Body of pancreas (tissue), 4 donors: ENCODE measurements around the gene BCL7C.

Experiments
- POLR2A ChIP-seq, 3 donors: fragments of 450-650 bp; IDR thresholded peaks; one replicate each; pipeline ENCODE4 v1.6.1; 2016; ENCODE audit warnings: antibody characterized with exemption in 3 of 3, mild to moderate bottlenecking in 2 of 3
- TF ChIP-seq, protein P1 (sequence below), 7 experiments: fragments of 450-650 bp in 4 of 7; fragments of 200-600 bp in 3 of 7; sonication (generic) in 3 of 7; IDR thresholded peaks; one replicate each; pipeline ENCODE4 v1.5.1; 2016 to 2019; ENCODE audit warnings: antibody characterized with exemption in 7 of 7

DNA sequence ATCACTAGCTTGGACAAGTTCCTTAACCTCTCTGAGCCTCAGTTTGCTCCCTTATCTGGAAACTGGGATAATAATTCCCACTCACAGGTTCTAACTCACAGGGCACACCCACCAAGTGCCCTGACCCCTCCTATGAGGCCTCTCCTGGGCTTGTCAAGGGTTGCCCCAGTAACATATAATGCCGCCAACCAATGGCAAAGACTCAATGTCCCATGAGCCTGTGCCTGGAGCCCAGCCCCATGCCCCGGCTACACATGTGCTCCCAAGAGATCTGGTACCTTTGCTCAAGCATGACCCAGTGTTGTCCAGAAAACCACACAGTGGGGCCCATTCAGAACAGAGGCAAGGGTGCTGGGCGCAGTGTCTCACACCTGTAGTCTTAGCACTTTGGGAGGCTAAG, 21.0 kb upstream of the BCL7C start:
- no peak for TF ChIP-seq POLR2A (IDR thresholded peaks at IDR 0.05)
- TF ChIP-seq, protein P1, sequence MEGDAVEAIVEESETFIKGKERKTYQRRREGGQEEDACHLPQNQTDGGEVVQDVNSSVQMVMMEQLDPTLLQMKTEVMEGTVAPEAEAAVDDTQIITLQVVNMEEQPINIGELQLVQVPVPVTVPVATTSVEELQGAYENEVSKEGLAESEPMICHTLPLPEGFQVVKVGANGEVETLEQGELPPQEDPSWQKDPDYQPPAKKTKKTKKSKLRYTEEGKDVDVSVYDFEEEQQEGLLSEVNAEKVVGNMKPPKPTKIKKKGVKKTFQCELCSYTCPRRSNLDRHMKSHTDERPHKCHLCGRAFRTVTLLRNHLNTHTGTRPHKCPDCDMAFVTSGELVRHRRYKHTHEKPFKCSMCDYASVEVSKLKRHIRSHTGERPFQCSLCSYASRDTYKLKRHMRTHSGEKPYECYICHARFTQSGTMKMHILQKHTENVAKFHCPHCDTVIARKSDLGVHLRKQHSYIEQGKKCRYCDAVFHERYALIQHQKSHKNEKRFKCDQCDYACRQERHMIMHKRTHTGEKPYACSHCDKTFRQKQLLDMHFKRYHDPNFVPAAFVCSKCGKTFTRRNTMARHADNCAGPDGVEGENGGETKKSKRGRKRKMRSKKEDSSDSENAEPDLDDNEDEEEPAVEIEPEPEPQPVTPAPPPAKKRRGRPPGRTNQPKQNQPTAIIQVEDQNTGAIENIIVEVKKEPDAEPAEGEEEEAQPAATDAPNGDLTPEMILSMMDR (IDR thresholded peaks at IDR 0.05) = no peak
